ENCODE results near the gene ADARB2. TPM values are rescaled to one million over a fixed set of nuclear protein-coding genes. Genes with fewer than 3 reads are reported as not detected.

Gene ADARB2
- total and polyA plus RNA-seq, 10 of the 15 experiments (the other 5 are each of a cell fraction or from before 2014, with no cell fraction given): 0.02 to 4.1 (median 0.76) TPM

DNA sequence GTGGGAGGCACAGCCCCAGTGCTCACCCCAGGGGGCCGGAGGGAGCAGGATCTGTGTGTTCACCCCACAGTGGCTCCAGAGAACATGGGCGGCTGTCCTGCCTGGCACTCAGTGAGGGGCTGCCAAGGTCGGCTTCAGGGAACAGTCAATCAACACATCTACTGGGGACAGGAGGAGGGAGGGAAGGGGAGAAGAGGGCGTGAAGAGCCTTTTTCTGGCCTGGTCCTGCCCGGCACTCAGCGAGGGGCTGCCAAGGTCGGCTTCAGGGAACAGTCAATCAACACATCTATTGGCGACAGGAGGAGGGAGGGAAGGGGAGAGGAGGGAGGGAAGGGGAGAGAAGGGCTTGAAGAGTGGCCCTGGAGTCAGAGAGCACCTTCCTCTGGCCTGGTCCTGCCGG, 184.9 kb downstream of the ADARB2 start:
- no peaks in the 10 kb centered on the region for H4K20me1 ChIP-seq (ENCODE audit: control insufficient read depth, insufficient read depth)
- CTCF ChIA-PET: no interaction called here
- FAIRE-seq (no peak), ATAC-seq (no peak), DNase-seq (ENCODE audit: low read depth, low spot score) (no peak)
- H3K79me2 ChIP-seq (ENCODE audit: control insufficient read depth, insufficient read depth, low read length): no peaks in the 10 kb centered on the region
- intact Hi-C loops (cut with micrococcal nuclease; ENCODE audit: unreplicated experiment) (no loop called here), in situ Hi-C loops (cut with MboI) (no loop called here)
- H3K4me3 ChIP-seq: no peak overlapping the region
- SMC1A ChIA-PET (ENCODE audit: uncharacterized antibody, unreplicated experiment): no interaction called here
- TF ChIP-seq SIN3A (IDR thresholded peaks at IDR 0.05; ENCODE audit: low read depth, low read length) (no peak), EGR1 (IDR thresholded peaks at IDR 0.05; ENCODE audit: borderline replicate concordance in 1 of 2, low read depth in 2 of 2, low read length in 2 of 2) (no peak), ZNF24 (IDR thresholded peaks at IDR 0.05) (no peak), ETV6 (conservative IDR thresholded peaks at IDR 0.05 in 1 of 2, IDR thresholded peaks at IDR 0.05 in 1 of 2; ENCODE audit: borderline replicate concordance in 1 of 2, low read depth in 1 of 2) (no peak), SMAD5 (IDR thresholded peaks at IDR 0.05; ENCODE audit: low read depth) (no peak), WRNIP1 (IDR thresholded peaks at IDR 0.05; ENCODE audit: borderline replicate concordance, low read depth, low read length) (no peak), STAT1 (conservative IDR thresholded peaks at IDR 0.05) (no peak), SREBF1 (IDR thresholded peaks at IDR 0.05; ENCODE audit: low read length) (no peak), HCFC1 (IDR thresholded peaks at IDR 0.05; ENCODE audit: low read length) (no peak), NFXL1 (IDR thresholded peaks at IDR 0.05; ENCODE audit: borderline replicate concordance) (no peak), NR2F1 (conservative IDR thresholded peaks at IDR 0.05) (no peak), NBN (IDR thresholded peaks at IDR 0.05) (no peak), CBX5 (IDR thresholded peaks at IDR 0.05; ENCODE audit: low read depth) (no peak)
- TF ChIP-seq, protein P1, sequence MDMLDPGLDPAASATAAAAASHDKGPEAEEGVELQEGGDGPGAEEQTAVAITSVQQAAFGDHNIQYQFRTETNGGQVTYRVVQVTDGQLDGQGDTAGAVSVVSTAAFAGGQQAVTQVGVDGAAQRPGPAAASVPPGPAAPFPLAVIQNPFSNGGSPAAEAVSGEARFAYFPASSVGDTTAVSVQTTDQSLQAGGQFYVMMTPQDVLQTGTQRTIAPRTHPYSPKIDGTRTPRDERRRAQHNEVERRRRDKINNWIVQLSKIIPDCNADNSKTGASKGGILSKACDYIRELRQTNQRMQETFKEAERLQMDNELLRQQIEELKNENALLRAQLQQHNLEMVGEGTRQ (IDR thresholded peaks at IDR 0.05; ENCODE audit: borderline replicate concordance, low read depth, low read length): no peak
- no peak overlapping the region for H2AFZ ChIP-seq (ENCODE audit: control insufficient read depth, low read depth, low read length)
- H3K9me3 ChIP-seq (replicated peaks; ENCODE audit: control insufficient read depth, insufficient read depth, low read length): no peaks in the 10 kb centered on the region; the same call in 2 of the 3 replicates
- RAD21 ChIA-PET (ENCODE audit: unreplicated experiment): no interaction called here
- H3K4me2 ChIP-seq (ENCODE audit: control insufficient read depth, insufficient read depth): no peak overlapping the region
- H3K9ac ChIP-seq (ENCODE audit: control insufficient read depth, insufficient read depth, low read length): no peak overlapping the region
- no TSS peak for BruUV-seq (replicated peaks)
- H3K4me1 ChIP-seq (ENCODE audit: control insufficient read depth, insufficient read depth, low read length): peaks cover 7% of the 10 kb centered on the region
- POLR2A ChIA-PET: no interaction called here
- H3K36me3 ChIP-seq (ENCODE audit: control insufficient read depth in 2 of 2, insufficient read depth in 2 of 2, low read length in 1 of 2): no peaks in the 10 kb centered on the region
- no peak overlapping the region for H3K27ac ChIP-seq (ENCODE audit: control insufficient read depth, insufficient read depth)
- H3K27me3 ChIP-seq (replicated peaks in 1 of 2; ENCODE audit: control insufficient read depth in 2 of 2, insufficient read depth in 2 of 2, low read length in 1 of 2): no peaks in the 10 kb centered on the region
- 11% methylated on average over 5 of the region's 9 CpGs for WGBS (ENCODE audit: insufficient coverage, insufficient replicate concordance, low lambda C conversion rate, missing lambda C conversion rate)

Data from GM12878 (cell line).